A549 (cell line): ENCODE data around the gene IPPK. TPM values are rescaled to one million over a fixed set of nuclear protein-coding genes. Genes with fewer than 3 reads are reported as not detected.

Experiments
- ATAC-seq, 2 experiments: fragments of 200-7000 bp in 1 of 2; fragments of >200 bp in 1 of 2; cut with Nextera tagmentation in 1 of 2; cut with Tn5 transposase in 1 of 2; 3 replicates each; pipeline versions ENCODE4 v1.8.0 to v1.9.1; 2018 to 2020; ENCODE audit warnings: mild to moderate bottlenecking in 1 of 2, moderate library complexity in 1 of 2
- CTCF ChIA-PET: fragments of 300-600 bp; sonication (Branson Sonifier 250); formaldehyde crosslinking; extraction: SDS; loops from one replicate; lab custom pipeline; 2021; ENCODE audit warnings: antibody characterized with exemption, inconsistent platforms; lab: Yijun Ruan, JAX
- POLR2A ChIA-PET: fragments of 350-600 bp; formaldehyde crosslinking; extraction: SDS; loops from one replicate; lab custom pipeline; 2021; ENCODE audit warnings: antibody characterized with exemption, inconsistent platforms; lab: Yijun Ruan, JAX
- DNase-seq, 2 experiments: peaks; one replicate each; pipeline versions ENCODE4 v3.0.0 to v3.0.0-alpha.2; 2011 to 2016; ENCODE audit warnings: low read depth in 1 of 2, low spot score in 1 of 2
- FAIRE-seq: peaks from 2 replicates; lab custom pipeline; 2011; peaks lifted over from hg19 to GRCh38; lab: Jason Lieb, UNC
- H3K27ac ChIP-seq, 2 experiments: fragments of >200 bp; sonication (Bioruptor Twin); formaldehyde crosslinking; 3 replicates each; pipeline ENCODE4 v1.5.1; 2016 to 2017
- H3K4me1 ChIP-seq: fragments of >200 bp; sonication (Bioruptor Twin); formaldehyde crosslinking; 3 replicates; pipeline ENCODE4 v1.6.1; 2016
- H3K4me2 ChIP-seq: fragments of >200 bp; sonication (Bioruptor Twin); formaldehyde crosslinking; 3 replicates; pipeline ENCODE4 v1.6.1; 2016
- H3K4me3 ChIP-seq: fragments of >200 bp; sonication (Bioruptor Twin); formaldehyde crosslinking; 3 replicates; pipeline ENCODE4 v1.5.1; 2016
- H3K9me3 ChIP-seq: fragments of >200 bp; sonication (Bioruptor Twin); formaldehyde crosslinking; 3 replicates; pipeline ENCODE4 v1.6.1; 2016
- ATOH8 ChIP-seq: fragments of 250-450 bp; sonication (Bioruptor Pico); IDR thresholded peaks from 2 replicates; pipeline ENCODE4 v1.5.0; 2020; ENCODE audit warnings: low read depth, mild to moderate bottlenecking, moderate library complexity
- CBX2 ChIP-seq: fragments of 200-600 bp; sonication (generic); IDR thresholded peaks from 2 replicates; pipeline ENCODE4 v1.6.1; 2016; ENCODE audit warnings: low read depth, mild to moderate bottlenecking, borderline replicate concordance
- CEBPB ChIP-seq, 2 experiments: fragments of >200 bp in 1 of 2; sonication (Bioruptor Twin) in 1 of 2; formaldehyde crosslinking in 1 of 2; IDR thresholded peaks; 2 replicates each; pipeline ENCODE4 v1.6.1; 2012 to 2016
- CHD2 ChIP-seq: fragments of 150-350 bp; IDR thresholded peaks from 2 replicates; pipeline ENCODE4 v1.6.1; 2014; ENCODE audit warnings: low read length; ENCODE audit not compliant: partially characterized antibody
- CHD4 ChIP-seq: fragments of 200-600 bp; sonication (generic); IDR thresholded peaks from 2 replicates; pipeline ENCODE4 v1.6.1; 2016; ENCODE audit warnings: antibody characterized with exemption, mild to moderate bottlenecking, borderline replicate concordance
- CTCF ChIP-seq: fragments of >200 bp; sonication (Bioruptor Twin); formaldehyde crosslinking; IDR thresholded peaks from 3 replicates; pipeline ENCODE4 v1.5.1; 2016
- EHMT2 ChIP-seq: fragments of 200-600 bp; sonication (generic); IDR thresholded peaks from 2 replicates; pipeline ENCODE4 v1.6.1; 2016; ENCODE audit warnings: antibody characterized with exemption, low read depth, mild to moderate bottlenecking, moderate library complexity
- ESRRA ChIP-seq: fragments of 150-350 bp; IDR thresholded peaks from 2 replicates; pipeline ENCODE4 v1.6.1; 2014; ENCODE audit warnings: mild to moderate bottlenecking, low read length, borderline replicate concordance
- FOSL2 ChIP-seq, 2 experiments: fragments of 450-650 bp in 1 of 2; fragments of >200 bp in 1 of 2; sonication (Bioruptor Twin) in 1 of 2; formaldehyde crosslinking; IDR thresholded peaks; 2 replicates each; pipeline versions ENCODE4 v1.5.0 to v1.6.1; 2016 to 2020; ENCODE audit warnings: mild to moderate bottlenecking in 1 of 2, moderate library complexity in 1 of 2
- HDAC2 ChIP-seq: fragments of 200-600 bp; sonication (generic); IDR thresholded peaks from 2 replicates; pipeline ENCODE4 v1.6.1; 2016
- HES2 ChIP-seq: fragments of >200 bp; sonication (Bioruptor Twin); formaldehyde crosslinking; IDR thresholded peaks from 2 replicates; pipeline ENCODE4 v1.6.1; 2016
- KDM1A ChIP-seq: fragments of 200-600 bp; sonication (generic); IDR thresholded peaks from 2 replicates; pipeline ENCODE4 v1.6.1; 2016; ENCODE audit warnings: low read depth, mild to moderate bottlenecking
- MAZ ChIP-seq: fragments of 150-350 bp; IDR thresholded peaks from 2 replicates; pipeline ENCODE4 v1.6.1; 2014; ENCODE audit warnings: antibody characterized with exemption, low read depth, low read length, borderline replicate concordance
- MYC ChIP-seq: IDR thresholded peaks from 2 replicates; pipeline ENCODE4 v1.6.1; 2012; ENCODE audit warnings: mild to moderate bottlenecking, inconsistent platforms, low read length, improper control_type of control experiment, borderline replicate concordance
- NFE2L2 ChIP-seq: fragments of 150-350 bp; conservative IDR thresholded peaks from 2 replicates; pipeline ENCODE4 v1.6.1; 2014; ENCODE audit warnings: low read length
- NPAS2 ChIP-seq: fragments of 250-450 bp; sonication (Bioruptor Pico); IDR thresholded peaks from 2 replicates; pipeline ENCODE4 v1.8.0; 2022; ENCODE audit warnings: mild to moderate bottlenecking, moderate library complexity, borderline replicate concordance
- POLR2A ChIP-seq: IDR thresholded peaks from 2 replicates; pipeline ENCODE4 v1.6.1; 2012; ENCODE audit warnings: mild to moderate bottlenecking, low read length
- POLR2AphosphoS2 ChIP-seq: conservative IDR thresholded peaks from 2 replicates; pipeline ENCODE4 v1.6.1; 2012; ENCODE audit warnings: low read length, improper control_type of control experiment, inconsistent platforms
- RAD21 ChIP-seq, 2 experiments: fragments of >200 bp in 1 of 2; sonication (Bioruptor Twin) in 1 of 2; formaldehyde crosslinking in 1 of 2; IDR thresholded peaks in 1 of 2; conservative IDR thresholded peaks in 1 of 2; 2 replicates in 1 of 2; 3 replicates in 1 of 2; pipeline ENCODE4 v1.6.1; 2012 to 2018; ENCODE audit warnings: inconsistent platforms in 1 of 2
- REST ChIP-seq: fragments of 200-600 bp; sonication (generic); IDR thresholded peaks from 2 replicates; pipeline ENCODE4 v1.6.1; 2016; ENCODE audit warnings: antibody characterized with exemption, mild to moderate bottlenecking, moderate library complexity
- RFX5 ChIP-seq: fragments of 450-650 bp; IDR thresholded peaks from 2 replicates; pipeline ENCODE4 v1.7.1; 2014; ENCODE audit warnings: antibody characterized with exemption, mild to moderate bottlenecking, moderate library complexity
- TP53 ChIP-seq: fragments of 250-450 bp; sonication (Bioruptor Pico); IDR thresholded peaks from 2 replicates; pipeline ENCODE4 v1.5.0; 2021; ENCODE audit warnings: mild to moderate bottlenecking, moderate library complexity
- USF2 ChIP-seq: fragments of 450-650 bp; IDR thresholded peaks from 2 replicates; pipeline ENCODE4 v1.6.1; 2014; ENCODE audit warnings: antibody characterized with exemption
- ZNF302 ChIP-seq: fragments of 250-450 bp; sonication (Bioruptor Pico); IDR thresholded peaks from 2 replicates; pipeline ENCODE4 v1.9.0; 2021; ENCODE audit warnings: inconsistent platforms, mild to moderate bottlenecking, moderate library complexity
- WGBS: methylation state at CpG from one replicate; pipeline ENCODE4 v1.1.6; 2017; ENCODE audit errors: missing lambda C conversion rate; 5-methylcytosine and 5-hydroxymethylcytosine counted together
- polyA plus RNA-seq, 4 experiments: library from polyadenylated mRNA; depleted of rRNA in 3 of 4; stranded (reverse); fragments of >200 nt; fragmentation: RNase III in 1 of 4; extraction: RNeasy Plus Mini Kit Qiagen cat#74134 plus additional on column Dnase treatment in 1 of 4; gene quantifications; 2 replicates in 3 of 4; 3 replicates in 1 of 4; pipeline ENCODE4 v1.2.3, GENCODE V29; 2011 to 2017

The IPPK gene
- polyA plus RNA-seq, 2 of the 4 experiments (the other 2 are of a cell fraction) = 12.2 to 20.0 TPM

GRCh38 chr9:92613268-92614122 is 56.4 kb downstream of the IPPK start:
- no peak overlapping the region for H3K27ac ChIP-seq
- FAIRE-seq = no peak
- TF ChIP-seq RAD21 (conservative IDR thresholded peaks at IDR 0.05 in 1 of 2, IDR thresholded peaks at IDR 0.05 in 1 of 2) (no peak), POLR2AphosphoS2 (no peak), CHD2 (no peak), KDM1A (no peak), HES2 (no peak), HDAC2 (no peak), ESRRA (no peak), POLR2A (no peak), CEBPB (IDR thresholded peaks at IDR 0.05) (no peak), USF2 (no peak)
- no peaks in the 10 kb centered on the region for H3K4me1 ChIP-seq
- H3K4me2 ChIP-seq = no peak overlapping the region
- no peak overlapping the region for H3K4me3 ChIP-seq
- ChIA-PET CTCF (interaction anchor here (0.6 kb wide), 1 partner anchor 18 kb away, joined by 3 read pairs; no protein-coding TSS in a partner anchor), POLR2A (no interaction called here)
- WGBS = 94% methylated on average over 21 of the region's 23 CpGs
- no peak for DNase-seq
- no peaks in the 10 kb centered on the region for H3K9me3 ChIP-seq
- ATAC-seq = no peak

GRCh38 chr9:92612816-92613215 is 57.1 kb downstream of the IPPK start:
- POLR2A ChIA-PET = no interaction called here
- CTCF ChIA-PET = interaction anchor here (0.6 to 1.6 kb wide), 2 partner anchors 8 to 19 kb away, joined by 3 to 5 read pairs; no protein-coding TSS in a partner anchor
- ATAC-seq (no peak), DNase-seq (no peak)
- H3K4me1 ChIP-seq = no peaks in the 10 kb centered on the region
- no peak overlapping the region for H3K27ac ChIP-seq
- H3K9me3 ChIP-seq = no peaks in the 10 kb centered on the region
- H3K4me2 ChIP-seq = no peak overlapping the region
- TF ChIP-seq MAZ (no peak), MYC (no peak), CTCF (no peak), EHMT2 (no peak), POLR2AphosphoS2 (no peak)
- TF ChIP-seq, all 56 proteins: peak for 0
- WGBS = 91% methylated on average over 11 of the region's 11 CpGs
- no peak overlapping the region for H3K4me3 ChIP-seq
- no peak for FAIRE-seq

- FAIRE-seq = no peak
- no peaks in the 10 kb centered on the region for H3K4me1 ChIP-seq
- TF ChIP-seq HDAC2 (no peak), REST (no peak), TP53 (CRISPR knock-in tag) (no peak), CBX2 (no peak), RAD21 (conservative IDR thresholded peaks at IDR 0.05 in 1 of 2, IDR thresholded peaks at IDR 0.05 in 1 of 2) (no peak), NPAS2 (CRISPR knock-in tag) (no peak), RFX5 (no peak), ZNF302 (CRISPR knock-in tag) (no peak), NFE2L2 (no peak), ATOH8 (CRISPR knock-in tag) (no peak), CHD4 (no peak), CEBPB (IDR thresholded peaks at IDR 0.05) (no peak), FOSL2 (IDR thresholded peaks at IDR 0.05) (no peak), FOSL2 (CRISPR knock-in tag; IDR thresholded peaks at IDR 0.05) (no peak)
- WGBS = 93% methylated on average over 5 of the region's 5 CpGs
- no peaks in the 10 kb centered on the region for H3K9me3 ChIP-seq
- H3K4me3 ChIP-seq = no peak overlapping the region
- no peak for ATAC-seq
- POLR2A ChIA-PET = no interaction called here
- no peak overlapping the region for H3K27ac ChIP-seq
- DNase-seq = no peak
- CTCF ChIA-PET = interaction anchor here (1.6 kb wide), 1 partner anchor 9 kb away, joined by 5 read pairs; no protein-coding TSS in a partner anchor
- H3K4me2 ChIP-seq = no peak overlapping the region
Observed at GRCh38 chr9:92612292-92612691, 57.6 kb downstream of the IPPK start.
